Panc1 (cell line): ENCODE results near the gene HPRT1. TPM values are rescaled to one million over a fixed set of nuclear protein-coding genes. Genes with fewer than 3 reads are reported as not detected.

ENCODE experiments used
- microRNA-seq: library from miRNA; unstranded; fragments of <30 nt; microRNA quantifications from one replicate; pipeline ENCODE4 v1.1.0, GENCODE V29; 2020; ENCODE audit not compliant: unreplicated experiment
- total RNA-seq: library from RNA; stranded (reverse); gene quantifications from one replicate; pipeline ENCODE4 v1.2.1, GENCODE V29; 2021; ENCODE audit not compliant: unreplicated experiment

The HPRT1 gene
- total RNA-seq, 1 experiment from 2014 or later: 77.1 TPM

Small RNAs within 50 kb of the gene (microRNA-seq; reads per million reads assigned to microRNA genes)
- gene MIR424: 9,406 reads per million, percentile 96 among the genes with 10 or more reads in this experiment
- 22.6 reads per million, percentile 40 among the genes with 10 or more reads in this experiment for gene MIR450A1
- gene MIR450A2: 14.6 reads per million, percentile 34 among the genes with 10 or more reads in this experiment
- 37.5 reads per million, percentile 44 among the genes with 10 or more reads in this experiment for gene MIR450B
- 354 reads per million, percentile 71 among the genes with 10 or more reads in this experiment for gene MIR503
- 256 reads per million, percentile 64 among the genes with 10 or more reads in this experiment for gene MIR542

Other genes starting within 250 kb of the HPRT1 start
- not detected for gene CCDC160, start 223.0 kb upstream of the HPRT1 start, total RNA-seq
- 52.7 TPM for gene PHF6, start 86.9 kb upstream of the HPRT1 start, total RNA-seq
- 0.51 TPM for gene PLAC1, start 198.3 kb downstream of the HPRT1 start, total RNA-seq